Measurements from ENCODE around the gene HTATIP2. TPM values are rescaled to one million over a fixed set of nuclear protein-coding genes. Genes with fewer than 3 reads are reported as not detected.

HTATIP2 gene
- total RNA-seq, 1 donor: 27.9 TPM

- peak within 1 kb of the TSS; percentile 95 for H3K4me3 ChIP-seq (ENCODE audit: low read depth, low read length)
These were observed 24.0 kb downstream of the HTATIP2 start, which contains the start of gene PRMT3 for GRCh38 chr11:20387261-20388095. PRMT3 (plus strand) TSS chr11:20387716; CDS start chr11:20387747, 31 bp downstream.

GRCh38 chr11:20388096-20389055 lies 24.9 kb downstream of the HTATIP2 start:
- peak; percentile 19 for DNase-seq (ENCODE audit: low read depth)
- H3K4me3 ChIP-seq (ENCODE audit: low read depth, low read length): peak overlapping the region; percentile 88
- no peak for TF ChIP-seq CTCF (IDR thresholded peaks at IDR 0.05; ENCODE audit: insufficient read depth, low read length)

More at GRCh38 chr11:20387261-20388095, 24.0 kb downstream of the HTATIP2 start, which contains the start of gene PRMT3:
- TF ChIP-seq CTCF (IDR thresholded peaks at IDR 0.05; ENCODE audit: insufficient read depth, low read length): no peak
- peak; percentile 92 for DNase-seq (ENCODE audit: low read depth)

GRCh38 chr11:20397281-20397680 lies 33.8 kb downstream of the HTATIP2 start:
- TF ChIP-seq CTCF (IDR thresholded peaks at IDR 0.05; ENCODE audit: insufficient read depth, low read length): peak; percentile 64
- peak; percentile 62 for DNase-seq (ENCODE audit: low read depth)

GRCh38 chr11:20399498-20399897 lies 36.0 kb downstream of the HTATIP2 start:
- no peak for TF ChIP-seq CTCF (IDR thresholded peaks at IDR 0.05; ENCODE audit: insufficient read depth, low read length)
- DNase-seq (ENCODE audit: low read depth): no peak
- H3K4me3 ChIP-seq (ENCODE audit: low read depth, low read length): no peak overlapping the region

More at GRCh38 chr11:20397281-20397680, 33.8 kb downstream of the HTATIP2 start:
- H3K4me3 ChIP-seq (ENCODE audit: low read depth, low read length): no peak overlapping the region

- no peak for TF ChIP-seq CTCF (IDR thresholded peaks at IDR 0.05; ENCODE audit: insufficient read depth, low read length)
- no peak for DNase-seq (ENCODE audit: low read depth)
- no peak overlapping the region for H3K4me3 ChIP-seq (ENCODE audit: low read depth, low read length)
These were observed 39.5 kb downstream of the HTATIP2 start for GRCh38 chr11:20403059-20403458.

GRCh38 chr11:20406484-20406883 lies 43.0 kb downstream of the HTATIP2 start:
- no peak for DNase-seq (ENCODE audit: low read depth)
- H3K4me3 ChIP-seq (ENCODE audit: low read depth, low read length): no peak overlapping the region
- no peak for TF ChIP-seq CTCF (IDR thresholded peaks at IDR 0.05; ENCODE audit: insufficient read depth, low read length)
